Astrocyte of the spinal cord (primary cell): ENCODE results near the gene AMN1.
A peak's percentile ranks its signal among the peaks of the same experiment; 100 is the strongest.
"Not testable (repeated sequence)": the region's sequence is repeated elsewhere in the genome, so short reads cannot be mapped to it uniquely, and the experiment has no call there.

Source experiments
- DNase-seq: peaks from one replicate; pipeline ENCODE4 v3.0.0; 2011; ENCODE audit warnings: low read depth, low spot score
- H3K4me3 ChIP-seq: 2 replicates; pipeline ENCODE4 v1.5.1; 2011; ENCODE audit warnings: low read depth, mild to moderate bottlenecking, low read length, moderate library complexity
- CTCF ChIP-seq: IDR thresholded peaks from 2 replicates; pipeline ENCODE4 v1.5.1; 2012; ENCODE audit warnings: low read depth, mild to moderate bottlenecking, low read length, inconsistent platforms
- in situ Hi-C: cut with HindIII; loops from 2 replicates; pipeline ENCODE4 v1.10.0; 2017; ENCODE audit warnings: low sequenced_read_pairs

AMN1 gene

GRCh38 chr12:31712877-31713276 lies 15.9 kb downstream of the AMN1 start:
- in situ Hi-C loops: no loop called here
- TF ChIP-seq CTCF: no peak
- H3K4me3 ChIP-seq: no peak overlapping the region
- no peak for DNase-seq

- DNase-seq: no peak
- TF ChIP-seq CTCF: no peak
- in situ Hi-C loops: no loop called here
- H3K4me3 ChIP-seq: no peak overlapping the region
Observed at GRCh38 chr12:31710021-31710818, 18.6 kb downstream of the AMN1 start.

GRCh38 chr12:31708118-31708517 lies 20.7 kb downstream of the AMN1 start:
- in situ Hi-C loops, DNase-seq, H3K4me3 ChIP-seq: not testable (repeated sequence)

GRCh38 chr12:31705621-31706020 lies 23.2 kb downstream of the AMN1 start:
- in situ Hi-C loops: no loop called here
- TF ChIP-seq CTCF: no peak
- DNase-seq: no peak

GRCh38 chr12:31702047-31702446 lies 26.8 kb downstream of the AMN1 start:
- DNase-seq: peak; percentile 7

More at GRCh38 chr12:31705621-31706020, 23.2 kb downstream of the AMN1 start:
- no peak overlapping the region for H3K4me3 ChIP-seq

GRCh38 chr12:31689921-31690320 lies 38.9 kb downstream of the AMN1 start:
- DNase-seq, H3K4me3 ChIP-seq, in situ Hi-C loops: not testable (repeated sequence)

More at GRCh38 chr12:31702047-31702446, 26.8 kb downstream of the AMN1 start:
- TF ChIP-seq CTCF: no peak
- in situ Hi-C loops: no loop called here
- H3K4me3 ChIP-seq: no peak overlapping the region

- no peak overlapping the region for H3K4me3 ChIP-seq
- TF ChIP-seq CTCF: no peak
- no peak for DNase-seq
- in situ Hi-C loops: no loop called here
Observed at GRCh38 chr12:31687101-31687527, 41.7 kb downstream of the AMN1 start.
